HPDE6-E6E7 (cell line): ENCODE results near the gene ITGA5.
A peak's percentile ranks its signal among the peaks of the same experiment; 100 is the strongest.

Experiments used
- DNase-seq: peaks from one replicate; pipeline ENCODE4 v3.0.0; 2011; ENCODE audit warnings: missing footprints; ENCODE audit errors: extremely low spot score

The ITGA5 gene

DNA sequence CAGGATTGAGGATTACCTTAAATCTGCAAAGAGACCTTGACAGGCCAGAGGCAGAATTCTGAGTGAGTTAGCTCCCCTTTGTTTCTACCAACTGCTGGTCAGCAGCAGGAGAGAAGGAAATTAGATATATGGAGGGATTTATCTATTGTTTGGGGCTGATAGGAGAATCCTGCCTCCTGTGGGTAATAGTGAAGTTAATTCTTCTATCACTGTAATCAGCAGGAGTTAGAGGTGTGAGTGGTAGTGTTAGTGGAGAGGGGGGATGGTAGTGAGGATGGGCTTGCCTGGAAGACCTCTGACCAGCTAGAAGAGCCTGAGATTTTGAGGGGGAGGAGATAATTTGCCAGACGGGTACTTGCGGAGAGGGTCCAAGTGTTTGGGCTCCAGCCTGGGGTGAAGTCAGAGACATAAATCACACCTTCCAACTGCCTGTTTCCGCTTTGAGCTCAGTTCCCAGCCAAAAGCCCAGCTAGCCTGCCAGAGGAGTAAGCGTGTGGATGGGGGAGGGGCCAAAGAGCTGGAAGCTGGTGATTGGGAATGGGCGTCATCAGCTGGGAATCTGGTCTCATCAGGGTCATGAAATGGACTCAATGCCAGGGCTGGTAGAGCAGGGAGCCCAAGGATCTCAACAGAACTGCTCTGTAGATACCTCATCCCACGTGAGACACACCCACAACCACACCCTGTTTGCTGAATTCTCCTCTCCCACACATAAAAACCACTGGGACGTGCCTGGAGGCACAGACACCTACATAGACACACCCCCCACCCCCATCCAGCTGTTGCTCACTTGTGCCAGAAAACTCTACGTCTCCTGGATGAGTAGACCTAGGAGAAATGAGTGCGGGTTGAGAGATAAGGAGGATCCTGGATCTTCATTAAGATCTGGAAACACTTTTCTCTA is 13.1 kb upstream of the ITGA5 start:
- DNase-seq: peak; percentile 59

DNA sequence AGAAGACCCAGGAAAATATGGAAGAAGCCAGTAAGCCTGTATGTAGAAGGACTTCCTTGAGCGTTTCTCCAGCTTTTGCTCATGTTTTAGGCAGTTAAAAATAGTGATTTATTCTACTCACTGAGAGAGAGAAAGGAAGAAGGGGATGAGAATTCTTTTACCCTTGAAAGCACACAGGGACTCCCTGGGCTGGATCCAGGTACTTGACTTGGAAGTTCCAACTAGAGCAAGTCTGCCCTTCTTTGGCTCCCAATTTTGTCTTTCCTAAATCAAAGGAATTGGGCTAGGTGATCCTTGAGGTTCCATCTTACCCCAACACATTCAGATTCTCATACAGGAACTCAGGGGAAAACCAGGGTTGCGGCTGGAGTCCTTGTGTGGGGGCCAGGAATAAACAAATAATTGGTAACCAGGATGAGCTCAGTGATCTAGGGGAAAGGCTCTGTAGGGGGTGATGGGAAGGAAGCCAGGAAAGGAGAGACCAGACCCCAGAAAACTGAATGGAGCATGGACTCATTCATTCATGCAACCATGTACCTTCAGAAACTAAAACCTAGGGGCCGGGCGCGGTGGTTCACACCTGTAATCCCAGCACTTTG is 11.5 kb upstream of the ITGA5 start:
- DNase-seq: no peak

GRCh38 chr12:54429014-54429471 is 10.0 kb upstream of the ITGA5 start:
- DNase-seq: no peak

DNA sequence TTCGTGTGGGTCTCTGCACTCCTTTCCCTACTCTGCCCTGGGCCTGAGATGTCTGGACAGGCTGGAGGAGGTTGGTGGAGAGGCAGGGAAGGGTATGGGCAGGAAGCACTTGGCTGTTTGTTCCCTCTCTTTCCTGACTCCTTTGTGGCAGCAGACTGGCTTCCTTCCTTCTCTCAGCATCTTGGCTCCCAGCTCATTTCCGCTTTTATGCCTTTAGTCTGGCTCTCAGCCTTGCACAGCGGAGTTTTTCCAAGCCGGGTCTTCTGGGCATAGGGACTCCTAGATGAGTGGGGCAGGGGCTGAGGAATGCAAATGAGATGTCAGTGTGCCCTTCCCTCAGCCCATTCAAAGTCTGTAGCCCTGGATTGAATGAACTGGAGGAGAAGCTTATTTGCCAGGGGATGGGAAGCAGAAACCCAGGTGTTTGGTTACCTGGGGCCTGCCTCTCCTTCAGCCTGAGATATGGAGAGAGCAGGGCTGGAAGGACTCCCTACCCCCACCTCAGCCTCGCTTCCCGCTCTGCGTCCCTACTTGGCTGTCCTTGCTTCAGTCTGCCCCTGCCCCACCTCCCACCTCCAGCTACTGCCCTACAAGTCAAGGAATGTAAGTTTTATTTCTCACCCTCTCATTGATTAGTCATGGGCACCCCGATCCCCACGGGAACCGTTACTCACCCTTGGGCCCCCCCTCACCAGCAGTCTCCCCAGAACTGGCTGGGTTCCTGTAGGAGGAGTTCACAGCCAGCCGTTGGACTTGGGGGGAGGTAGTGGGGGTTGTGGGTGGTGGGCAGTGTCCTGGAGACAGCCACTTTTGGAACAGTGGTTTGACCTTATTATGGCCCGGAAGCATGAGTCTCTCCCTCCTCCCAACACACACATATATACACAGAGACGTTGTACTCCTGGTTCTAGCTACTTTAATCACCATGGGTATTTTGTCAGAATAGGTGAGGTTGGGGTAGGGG is 9.3 kb upstream of the ITGA5 start:
- DNase-seq: peak; percentile 58

GRCh38 chr12:54427106-54427505 is 8.0 kb upstream of the ITGA5 start:
- DNase-seq: no peak

DNA sequence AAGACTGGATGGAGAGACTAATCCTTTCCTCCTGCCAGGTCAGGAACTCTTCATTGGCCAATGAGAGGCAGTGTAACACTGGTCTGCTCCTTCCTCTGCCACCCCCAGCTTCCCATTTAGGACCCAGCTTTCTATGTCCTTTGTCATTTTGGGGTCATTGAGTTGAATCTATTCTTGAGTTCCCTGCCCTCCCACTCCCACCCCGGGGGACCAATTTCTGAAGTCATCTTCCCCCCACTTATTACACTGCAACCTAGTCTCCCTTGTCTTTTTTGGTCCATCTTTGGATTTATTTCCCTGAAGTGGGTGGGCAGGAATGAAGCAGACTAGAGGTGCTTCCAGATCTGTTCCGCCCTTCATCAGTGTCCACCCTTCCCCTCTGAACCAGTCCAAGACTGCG is 7.6 kb upstream of the ITGA5 start:
- DNase-seq: no peak

GRCh38 chr12:54425702-54426101 is 6.6 kb upstream of the ITGA5 start:
- no peak for DNase-seq

DNA sequence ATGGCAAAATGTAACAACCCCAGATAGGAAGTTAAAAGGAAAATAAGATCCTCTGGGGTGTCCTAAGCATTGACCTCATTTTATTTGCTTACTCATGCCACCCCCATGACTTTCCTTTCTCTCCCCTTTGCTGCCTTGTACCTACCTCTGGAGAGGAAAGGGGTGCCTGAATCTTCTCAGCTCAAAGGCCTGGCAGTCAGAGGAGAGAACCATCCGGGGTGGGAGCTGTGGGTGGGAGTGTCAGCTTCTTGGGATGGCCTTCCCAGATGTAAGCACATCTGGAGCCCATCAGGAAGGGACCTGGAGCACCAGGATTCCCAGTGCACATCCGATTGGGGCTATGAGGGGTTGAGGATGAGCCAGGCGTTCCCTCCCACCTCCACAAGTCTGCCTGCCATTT is 5.2 kb upstream of the ITGA5 start:
- DNase-seq: no peak

DNA sequence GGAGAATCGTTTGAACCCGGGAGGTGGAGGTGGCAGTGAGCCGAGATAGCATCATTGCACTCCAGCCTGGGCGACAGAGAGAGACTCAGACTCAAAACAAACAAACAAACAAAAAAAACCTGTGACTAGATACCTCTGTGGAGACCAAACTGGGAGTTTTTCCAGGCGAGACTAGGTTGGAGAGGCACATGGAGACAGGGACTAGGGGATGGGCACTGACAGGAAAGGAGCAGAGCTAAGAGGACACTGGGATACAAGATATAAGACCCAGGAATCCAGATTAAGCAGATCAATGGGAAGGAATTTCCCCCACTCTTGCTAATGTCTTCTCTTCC is 4.7 kb upstream of the ITGA5 start:
- DNase-seq: no peak

DNA sequence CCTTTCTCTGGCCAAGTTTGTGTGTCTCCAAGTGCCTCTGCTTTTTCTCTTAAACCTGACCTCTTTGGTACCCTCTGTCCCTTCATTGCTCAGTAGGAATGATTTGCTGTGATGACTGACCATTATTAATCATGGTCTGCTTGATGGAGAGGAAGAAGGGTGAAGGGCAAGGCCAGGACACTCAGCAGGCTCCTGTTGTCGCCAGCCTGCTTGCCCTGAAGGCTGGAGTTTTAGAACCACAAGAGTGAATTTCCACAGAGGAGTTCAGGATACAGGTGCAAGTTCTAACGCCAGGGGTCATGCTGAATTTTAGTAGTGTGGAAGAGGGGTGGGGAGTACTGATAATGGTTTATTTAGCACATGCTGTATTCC is 2.8 kb upstream of the ITGA5 start:
- DNase-seq: no peak

GRCh38 chr12:54421175-54421878 is 2.3 kb upstream of the ITGA5 start:
- DNase-seq: no peak

- DNase-seq: no peak
Observed at GRCh38 chr12:54420766-54421144, 1.7 kb upstream of the ITGA5 start.

DNA sequence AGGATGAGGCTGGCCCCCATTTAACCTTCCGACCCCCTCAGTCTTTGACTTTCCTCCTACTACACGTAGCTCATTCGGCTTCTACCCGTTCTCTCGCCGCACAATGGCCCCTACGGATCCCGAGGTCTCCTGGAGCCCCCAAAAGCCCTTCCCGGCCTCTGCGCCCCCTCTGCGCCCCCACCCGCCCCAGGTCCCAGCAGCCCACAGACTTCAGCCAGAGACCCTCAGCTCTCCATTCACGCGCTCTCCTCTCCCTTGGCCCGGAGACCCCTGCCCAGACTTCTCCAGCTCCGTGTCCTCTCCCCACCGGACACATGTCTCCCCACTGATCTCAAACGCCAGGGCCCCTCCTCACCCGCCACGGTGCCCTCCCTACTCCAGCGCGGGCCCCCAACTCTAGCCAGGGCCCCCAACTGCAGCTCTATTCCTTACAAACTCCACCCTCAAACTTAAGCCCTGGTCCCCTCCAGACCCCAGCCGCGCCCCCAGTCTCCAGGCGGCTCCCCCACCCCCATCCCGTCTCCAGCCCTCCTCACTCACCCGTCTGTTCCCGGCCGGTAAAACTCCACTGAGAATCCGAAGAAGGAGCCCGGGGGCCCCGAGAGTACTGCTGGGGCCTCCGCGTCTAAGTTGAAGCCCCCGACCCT is 502 bp downstream of the ITGA5 start:
- DNase-seq: no peak

GRCh38 chr12:54417712-54418440 is 1.2 kb downstream of the ITGA5 start:
- DNase-seq: no peak

DNA sequence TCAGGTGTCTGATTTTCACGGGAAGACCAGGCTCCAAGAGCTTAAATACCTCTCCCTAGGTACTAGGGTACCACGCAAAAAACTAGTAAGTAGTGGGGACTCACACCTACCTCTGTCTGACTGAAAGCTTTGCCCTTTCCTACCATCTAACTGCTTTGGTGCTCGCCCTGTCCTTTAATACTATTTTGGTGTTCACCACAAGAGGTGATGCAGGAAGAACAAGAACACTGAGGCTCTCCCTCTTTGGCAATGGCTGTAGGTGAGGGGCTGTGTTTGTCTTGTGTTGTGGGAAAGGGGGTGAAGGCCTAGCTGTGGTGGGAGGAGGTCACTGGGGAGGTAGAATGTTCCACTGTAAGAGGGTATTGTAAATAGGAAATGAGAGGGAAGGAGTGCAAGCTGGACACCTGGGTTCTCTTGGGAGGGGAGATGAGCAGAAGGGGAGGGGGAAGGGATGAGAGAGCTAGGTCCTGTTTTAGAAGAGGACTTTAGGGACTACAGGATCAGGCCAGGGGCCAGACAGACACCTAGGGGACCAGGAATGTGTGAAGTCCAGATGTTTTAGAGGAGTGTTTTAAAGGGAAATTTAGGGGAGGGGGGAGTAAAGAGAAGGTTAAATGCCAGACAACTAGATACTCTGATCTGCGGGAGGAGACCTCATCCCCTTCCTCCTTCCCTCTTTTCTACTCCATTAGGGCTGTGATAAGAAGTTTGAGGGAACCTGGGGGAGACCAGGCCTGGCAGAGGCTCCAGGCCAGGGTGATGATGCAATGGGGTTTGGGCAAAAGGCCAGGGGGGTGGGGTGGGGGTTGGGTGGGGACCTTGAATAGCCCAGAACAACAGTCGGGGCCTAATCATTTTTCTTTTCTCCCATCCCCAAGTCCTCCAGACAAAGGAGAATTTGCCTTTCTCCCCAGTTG is 2.1 kb downstream of the ITGA5 start:
- DNase-seq: no peak

- DNase-seq: no peak
Observed at GRCh38 chr12:54415221-54415929, 3.7 kb downstream of the ITGA5 start.

DNA sequence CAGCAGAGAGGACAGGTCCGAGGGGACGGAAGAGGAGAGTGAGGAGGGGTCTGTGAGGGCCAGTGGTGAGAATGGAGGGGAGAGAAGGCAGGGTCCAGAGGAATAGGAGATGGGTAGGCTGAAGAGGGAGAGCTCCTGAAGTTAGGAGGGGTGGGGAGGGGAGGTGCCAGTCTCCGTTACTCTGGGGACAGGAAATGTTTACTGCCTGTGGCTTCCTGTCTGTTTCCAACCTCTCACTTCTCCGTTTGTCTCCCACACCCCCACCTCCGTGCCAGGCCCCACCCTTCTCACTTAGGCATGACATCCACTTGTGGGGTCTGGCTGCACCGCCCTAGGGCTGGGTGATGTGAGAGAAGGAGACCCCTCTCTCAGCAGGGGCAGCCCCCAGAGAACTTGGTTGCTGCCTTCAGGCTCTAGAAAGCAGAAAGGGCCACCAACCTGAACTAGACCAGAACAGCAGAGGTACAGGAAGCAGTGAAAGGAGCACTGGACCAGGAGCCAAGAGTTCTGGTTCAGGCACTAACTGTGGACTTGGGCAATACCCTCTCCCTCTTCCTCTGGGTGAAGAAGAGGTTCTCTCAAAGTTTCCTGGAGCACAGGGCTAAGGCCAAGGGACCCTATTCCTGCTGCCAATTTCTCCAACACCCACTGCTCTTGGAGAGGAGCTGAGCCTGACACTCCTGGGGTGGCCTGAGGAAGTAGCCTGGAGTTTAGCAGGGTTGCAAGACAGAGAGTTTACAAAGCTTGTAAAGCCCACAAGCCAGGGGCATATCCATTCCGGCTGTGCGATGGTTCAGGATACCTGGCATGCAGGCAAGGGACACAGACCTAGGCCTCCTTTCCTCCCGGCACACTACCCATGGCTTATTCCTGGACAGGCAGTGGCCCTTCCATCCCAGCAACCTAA is 5.5 kb downstream of the ITGA5 start:
- no peak for DNase-seq

DNA sequence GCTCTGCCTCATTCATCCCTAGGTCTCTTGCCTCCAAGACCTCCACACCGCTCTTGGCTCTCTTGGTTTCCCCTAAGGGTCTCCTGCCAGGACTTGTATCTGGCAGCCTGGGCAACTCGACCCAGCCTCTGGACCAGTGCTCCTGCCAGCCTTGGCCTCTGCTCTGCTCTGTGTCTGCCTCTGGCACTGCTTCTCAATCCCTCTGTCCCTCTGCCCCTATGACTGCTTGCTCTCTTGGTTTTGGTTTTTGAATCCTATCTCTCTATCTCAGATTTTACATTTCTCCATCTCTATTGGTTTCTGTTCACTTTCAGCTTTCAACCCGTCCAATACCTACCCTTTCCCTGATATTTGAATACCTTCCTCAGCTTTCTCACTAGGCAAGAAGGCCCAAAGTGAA is 6.3 kb downstream of the ITGA5 start:
- no peak for DNase-seq
